ENCODE results near the gene SMPD2.

Gene SMPD2

DNA sequence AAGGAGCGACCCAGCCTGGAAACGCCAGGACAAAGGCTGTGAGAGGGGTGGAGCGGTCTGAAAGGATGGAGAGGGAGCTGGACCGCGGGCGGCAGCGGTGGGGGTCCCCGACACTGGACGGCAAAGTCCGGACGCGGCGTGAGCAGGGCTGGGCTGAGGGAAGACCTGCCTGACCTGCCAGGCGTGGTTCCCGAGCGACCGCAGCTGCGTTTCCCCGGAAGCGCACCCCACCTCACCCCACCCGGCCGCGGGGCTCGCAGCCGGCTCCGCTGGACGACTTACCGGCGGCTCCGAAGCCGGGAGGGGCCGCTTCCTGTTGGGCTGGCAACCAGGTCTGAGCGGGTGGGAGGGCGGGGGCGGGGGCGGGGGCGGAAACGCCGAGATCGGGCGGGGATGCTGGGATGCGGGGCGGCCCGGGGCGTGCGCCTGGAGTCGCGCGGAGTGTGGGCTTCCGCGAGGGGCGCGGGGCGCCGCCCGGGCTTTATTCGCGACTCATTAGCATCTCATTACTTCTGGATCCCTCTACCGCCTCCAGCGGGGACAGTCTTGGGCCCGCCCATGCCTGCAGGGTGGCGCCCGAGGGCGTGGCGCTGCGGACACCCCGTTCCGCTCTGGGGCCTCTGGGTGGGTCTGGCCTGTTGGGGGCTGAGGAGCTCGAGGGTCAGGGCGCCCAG is 15.1 kb downstream of the SMPD2 start, which contains the start of gene MICAL1:
Gene MICAL1 (minus strand): TSS at position 336 of the 674 bp plus-strand sequence. CDS start 1,576 bp downstream, outside the sequence.
- H3K23ac ChIP-seq (ENCODE audit: low read length) = peak within 1 kb of the TSS; percentile 97
- H2BK5ac ChIP-seq (ENCODE audit: low read length) = peak within 1 kb of the TSS; percentile 56
- no peaks in the 10 kb centered on the region for H3K79me2 ChIP-seq (ENCODE audit: control insufficient read depth, insufficient read depth, low read length)
- no peak within 1 kb of the TSS for H2BK120ac ChIP-seq (ENCODE audit: low read depth, low read length)
- peaks cover 2% of the 10 kb centered on the region for H3K4me1 ChIP-seq (ENCODE audit: control insufficient read depth, low read depth, low read length)
- peaks cover 4% of the 10 kb centered on the region for H3K36me3 ChIP-seq (ENCODE audit: control insufficient read depth, insufficient read depth, low read length)
- DNase-seq = peak; percentile 71
- no peaks in the 10 kb centered on the region for H3K79me1 ChIP-seq (ENCODE audit: low read length)
- H2AK5ac ChIP-seq (ENCODE audit: low read length) = no peak within 1 kb of the TSS
- peak within 1 kb of the TSS; percentile 80 for H3K4me3 ChIP-seq (ENCODE audit: low read length)
- H4K8ac ChIP-seq (ENCODE audit: low read depth, low read length) = no peak within 1 kb of the TSS
- no peak within 1 kb of the TSS for H4K5ac ChIP-seq (ENCODE audit: low read length)
- no CpG with 5 or more reads among the region's 70 CpGs for WGBS (ENCODE audit: extremely low coverage, insufficient coverage, low lambda C conversion rate)
- H3K9ac ChIP-seq (ENCODE audit: low read length) = peak within 1 kb of the TSS; percentile 84
- H2BK15ac ChIP-seq (replicated peaks; ENCODE audit: low read depth) = no peak within 1 kb of the TSS
- peak within 1 kb of the TSS; percentile 18 for H3K18ac ChIP-seq (ENCODE audit: low read length)
- peak within 1 kb of the TSS; percentile 95 for H3K56ac ChIP-seq (ENCODE audit: low read length)
- H3K27ac ChIP-seq (ENCODE audit: low read depth, low read length) = peak within 1 kb of the TSS; percentile 29
- H3K4me2 ChIP-seq (ENCODE audit: low read length) = peak within 1 kb of the TSS; percentile 74
- H3K27me3 ChIP-seq (ENCODE audit: insufficient read depth, low read length, poor library complexity) = no peaks in the 10 kb centered on the region
- peak within 1 kb of the TSS; percentile 49 for H3K4ac ChIP-seq (ENCODE audit: low read depth, low read length)

DNA sequence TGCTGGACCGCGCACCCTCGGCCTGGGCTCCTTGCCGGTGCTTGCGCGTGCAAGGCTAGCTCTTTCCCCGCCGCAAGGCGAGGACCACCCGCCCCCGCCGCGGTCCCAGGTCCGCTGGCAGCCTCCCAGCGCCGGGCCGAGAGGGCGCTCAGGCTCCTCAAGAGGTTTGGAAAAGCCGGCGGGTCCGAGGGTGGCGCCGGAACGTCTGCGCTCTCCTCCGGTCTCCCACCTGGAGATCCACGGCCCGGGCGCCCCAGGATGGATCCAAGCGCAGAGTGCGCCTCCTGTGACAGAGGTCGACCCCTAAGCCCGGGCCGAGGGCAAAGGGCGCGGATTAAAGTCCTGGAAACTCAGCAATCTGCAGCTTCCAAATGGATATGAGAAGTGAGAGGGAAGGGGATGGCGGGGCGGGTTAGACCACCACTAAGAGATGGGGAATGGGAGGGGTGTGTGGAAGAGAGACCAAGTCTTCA is 15.6 kb downstream of the SMPD2 start:
- H3K56ac ChIP-seq (ENCODE audit: low read length) = peak overlapping the region; percentile 93
- H3K18ac ChIP-seq (ENCODE audit: low read length) = peak overlapping the region; percentile 9
- H3K4me2 ChIP-seq (ENCODE audit: low read length) = peak overlapping the region; percentile 74
- H3K79me2 ChIP-seq (ENCODE audit: control insufficient read depth, insufficient read depth, low read length) = no peaks in the 10 kb centered on the region
- DNase-seq = peak; percentile 54
- H2BK5ac ChIP-seq (ENCODE audit: low read length) = peak overlapping the region; percentile 22
- H4K5ac ChIP-seq (ENCODE audit: low read length) = no peak overlapping the region
- peak overlapping the region; percentile 63 for H3K4me3 ChIP-seq (ENCODE audit: low read length)
- peak overlapping the region; percentile 78 for H3K9ac ChIP-seq (ENCODE audit: low read length)
- H3K4me1 ChIP-seq (ENCODE audit: control insufficient read depth, low read depth, low read length) = peaks cover 2% of the 10 kb centered on the region
- H2AK5ac ChIP-seq (ENCODE audit: low read length) = no peak overlapping the region
- H4K8ac ChIP-seq (ENCODE audit: low read depth, low read length) = no peak overlapping the region
- no CpG with 5 or more reads among the region's 38 CpGs for WGBS (ENCODE audit: extremely low coverage, insufficient coverage, low lambda C conversion rate)
- no peak overlapping the region for H2BK15ac ChIP-seq (replicated peaks; ENCODE audit: low read depth)
- no peaks in the 10 kb centered on the region for H3K79me1 ChIP-seq (ENCODE audit: low read length)
- peak overlapping the region; percentile 31 for H3K23ac ChIP-seq (ENCODE audit: low read length)
- H3K27ac ChIP-seq (ENCODE audit: low read depth, low read length) = peak overlapping the region; percentile 29
- H3K27me3 ChIP-seq (ENCODE audit: insufficient read depth, low read length, poor library complexity) = no peaks in the 10 kb centered on the region
- no peak overlapping the region for H2BK120ac ChIP-seq (ENCODE audit: low read depth, low read length)
- peak overlapping the region; percentile 21 for H3K4ac ChIP-seq (ENCODE audit: low read depth, low read length)
- peaks cover 4% of the 10 kb centered on the region for H3K36me3 ChIP-seq (ENCODE audit: control insufficient read depth, insufficient read depth, low read length)

DNA sequence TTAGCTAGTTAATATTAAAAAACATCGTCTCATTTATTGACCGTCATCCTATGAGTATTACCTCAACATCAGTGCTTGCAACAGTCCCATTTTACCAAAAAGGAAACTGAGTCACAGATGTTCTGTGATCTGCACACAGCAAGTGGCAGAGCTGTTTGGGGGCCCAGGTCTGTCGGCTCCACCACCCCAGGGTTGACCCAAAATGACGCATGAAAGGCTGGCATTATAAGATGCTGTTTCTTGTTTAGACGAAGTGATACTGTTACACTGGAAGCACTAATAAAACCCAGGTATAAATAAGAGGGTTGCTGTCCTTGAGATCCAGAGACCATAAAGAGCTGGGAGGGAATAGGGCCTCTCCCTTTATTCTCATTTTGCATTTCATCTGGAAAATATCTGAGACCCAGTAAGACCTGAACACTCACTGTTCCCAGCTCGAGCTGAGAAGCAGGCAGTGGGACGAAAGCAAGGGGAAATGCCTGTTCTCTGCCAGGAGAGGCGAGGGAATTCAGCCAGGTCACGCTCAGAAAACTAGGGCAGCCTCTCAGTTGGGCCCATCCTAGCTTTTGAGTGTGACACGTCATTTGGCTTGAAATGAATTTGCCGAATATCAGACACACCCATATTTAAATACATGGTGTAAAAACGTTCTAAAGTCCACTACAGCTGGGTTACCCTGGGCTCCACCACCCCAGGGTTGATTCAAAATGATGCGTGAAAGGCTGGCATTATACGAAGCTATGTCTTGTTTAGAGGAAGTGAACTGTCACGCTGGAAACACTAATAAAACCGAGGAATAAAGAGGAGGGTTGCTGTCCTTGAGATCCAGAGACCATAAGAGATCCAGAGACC is 16.4 kb downstream of the SMPD2 start:
- Histone ChIP-seq H3K27me3 (ENCODE audit: insufficient read depth, low read length, poor library complexity) (no peaks in the 10 kb centered on the region), H3K56ac (ENCODE audit: low read length) (peak overlapping the region; percentile 93), H3K79me2 (ENCODE audit: control insufficient read depth, insufficient read depth, low read length) (no peaks in the 10 kb centered on the region), H3K27ac (ENCODE audit: low read depth, low read length) (no peak overlapping the region), H4K5ac (ENCODE audit: low read length) (no peak overlapping the region), H3K4me3 (ENCODE audit: low read length) (no peak overlapping the region), H3K18ac (ENCODE audit: low read length) (no peak overlapping the region), H2BK120ac (ENCODE audit: low read depth, low read length) (no peak overlapping the region), H2BK5ac (ENCODE audit: low read length) (no peak overlapping the region), H4K8ac (ENCODE audit: low read depth, low read length) (no peak overlapping the region), H2BK15ac (replicated peaks; ENCODE audit: low read depth) (no peak overlapping the region), H2AK5ac (ENCODE audit: low read length) (no peak overlapping the region), H3K79me1 (ENCODE audit: low read length) (no peaks in the 10 kb centered on the region), H3K4ac (ENCODE audit: low read depth, low read length) (no peak overlapping the region), H3K23ac (ENCODE audit: low read length) (no peak overlapping the region), H3K4me1 (ENCODE audit: control insufficient read depth, low read depth, low read length) (peaks cover 2% of the 10 kb centered on the region), H3K9ac (ENCODE audit: low read length) (peak overlapping the region; percentile 78), H3K4me2 (ENCODE audit: low read length) (no peak overlapping the region), H3K36me3 (ENCODE audit: control insufficient read depth, insufficient read depth, low read length) (peaks cover 3% of the 10 kb centered on the region)
- WGBS (ENCODE audit: extremely low coverage, insufficient coverage, low lambda C conversion rate) = no CpG with 5 or more reads among the region's 16 CpGs
- no peak for DNase-seq

DNA sequence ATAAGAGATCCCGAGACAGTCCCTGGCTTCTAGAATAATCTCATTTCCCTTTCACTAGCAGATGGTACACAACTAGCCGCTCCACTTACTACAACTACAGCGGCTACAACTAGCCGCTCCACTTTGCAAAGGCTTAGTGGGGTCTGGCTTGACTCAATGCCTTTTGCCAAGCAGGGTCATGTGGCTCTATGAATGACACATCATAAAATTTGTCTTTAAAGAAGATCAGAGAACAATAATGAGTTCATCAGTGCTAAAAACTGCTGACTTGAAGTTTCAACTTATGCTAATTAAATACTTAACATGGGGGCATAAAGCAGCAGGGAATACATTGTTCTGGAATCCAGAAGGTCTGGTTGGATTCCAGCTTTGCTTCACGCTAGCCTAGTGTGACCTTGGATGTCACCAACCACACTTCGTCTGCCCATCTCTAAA is 17.1 kb downstream of the SMPD2 start:
- DNase-seq = no peak
- no peak overlapping the region for H2AK5ac ChIP-seq (ENCODE audit: low read length)
- H3K79me1 ChIP-seq (ENCODE audit: low read length) = no peaks in the 10 kb centered on the region
- H3K4me1 ChIP-seq (ENCODE audit: control insufficient read depth, low read depth, low read length) = peaks cover 2% of the 10 kb centered on the region
- H4K5ac ChIP-seq (ENCODE audit: low read length) = no peak overlapping the region
- no peak overlapping the region for H2BK15ac ChIP-seq (replicated peaks; ENCODE audit: low read depth)
- no peak overlapping the region for H3K4me3 ChIP-seq (ENCODE audit: low read length)
- no peak overlapping the region for H2BK120ac ChIP-seq (ENCODE audit: low read depth, low read length)
- H3K18ac ChIP-seq (ENCODE audit: low read length) = no peak overlapping the region
- no peak overlapping the region for H3K9ac ChIP-seq (ENCODE audit: low read length)
- H3K79me2 ChIP-seq (ENCODE audit: control insufficient read depth, insufficient read depth, low read length) = no peaks in the 10 kb centered on the region
- no peak overlapping the region for H3K23ac ChIP-seq (ENCODE audit: low read length)
- H3K56ac ChIP-seq (ENCODE audit: low read length) = no peak overlapping the region
- no CpG with 5 or more reads among the region's 6 CpGs for WGBS (ENCODE audit: extremely low coverage, insufficient coverage, low lambda C conversion rate)
- peaks cover 3% of the 10 kb centered on the region for H3K36me3 ChIP-seq (ENCODE audit: control insufficient read depth, insufficient read depth, low read length)
- H3K4me2 ChIP-seq (ENCODE audit: low read length) = no peak overlapping the region
- H4K8ac ChIP-seq (ENCODE audit: low read depth, low read length) = no peak overlapping the region
- no peak overlapping the region for H3K4ac ChIP-seq (ENCODE audit: low read depth, low read length)
- no peak overlapping the region for H2BK5ac ChIP-seq (ENCODE audit: low read length)
- no peaks in the 10 kb centered on the region for H3K27me3 ChIP-seq (ENCODE audit: insufficient read depth, low read length, poor library complexity)
- no peak overlapping the region for H3K27ac ChIP-seq (ENCODE audit: low read depth, low read length)

DNA sequence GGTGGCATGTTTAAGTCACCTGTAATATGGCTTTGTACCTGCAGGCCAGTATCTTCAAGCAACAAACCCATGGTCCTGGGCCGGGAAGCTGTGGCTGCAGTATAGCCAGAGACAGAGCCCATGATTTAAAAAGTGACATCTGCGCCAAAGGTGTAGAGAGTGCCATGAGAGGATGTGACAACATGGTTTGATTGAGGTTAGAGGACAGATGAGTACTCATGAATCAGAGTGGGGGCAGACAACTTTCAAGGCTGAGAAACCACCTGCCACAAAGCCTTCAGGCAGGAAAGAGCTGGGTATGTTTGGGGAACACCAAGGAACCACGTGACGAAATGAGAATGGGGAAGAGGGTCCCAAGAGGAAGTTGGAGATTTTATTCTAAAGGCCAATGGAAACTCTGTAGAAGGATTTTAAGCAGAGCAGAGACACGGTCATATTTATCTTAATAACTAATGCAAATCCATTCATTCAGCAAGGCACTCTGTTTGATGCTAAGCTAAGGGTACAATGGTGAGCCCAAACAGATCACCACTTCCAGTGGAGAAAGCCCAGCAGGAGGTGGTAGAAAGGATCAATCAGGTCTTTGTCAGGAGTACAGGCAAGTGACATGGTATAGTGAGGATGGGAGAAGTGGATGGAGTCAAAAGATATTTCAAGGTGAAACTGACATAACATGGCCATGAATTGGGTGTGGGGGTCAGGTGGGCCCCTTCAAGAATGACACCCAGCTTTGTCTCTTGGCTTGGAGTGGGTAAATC is 18.4 kb downstream of the SMPD2 start:
- no peak for DNase-seq
- Histone ChIP-seq H2AK5ac (ENCODE audit: low read length) (no peak overlapping the region), H3K23ac (ENCODE audit: low read length) (no peak overlapping the region), H3K4ac (ENCODE audit: low read depth, low read length) (no peak overlapping the region), H4K8ac (ENCODE audit: low read depth, low read length) (no peak overlapping the region), H3K9ac (ENCODE audit: low read length) (no peak overlapping the region), H3K56ac (ENCODE audit: low read length) (no peak overlapping the region), H3K79me1 (ENCODE audit: low read length) (no peaks in the 10 kb centered on the region), H3K27ac (ENCODE audit: low read depth, low read length) (no peak overlapping the region), H3K4me1 (ENCODE audit: control insufficient read depth, low read depth, low read length) (peaks cover 2% of the 10 kb centered on the region), H3K36me3 (ENCODE audit: control insufficient read depth, insufficient read depth, low read length) (peaks cover 3% of the 10 kb centered on the region), H4K5ac (ENCODE audit: low read length) (no peak overlapping the region), H2BK120ac (ENCODE audit: low read depth, low read length) (no peak overlapping the region), H3K79me2 (ENCODE audit: control insufficient read depth, insufficient read depth, low read length) (no peaks in the 10 kb centered on the region), H3K4me2 (ENCODE audit: low read length) (no peak overlapping the region), H3K27me3 (ENCODE audit: insufficient read depth, low read length, poor library complexity) (no peaks in the 10 kb centered on the region), H3K18ac (ENCODE audit: low read length) (no peak overlapping the region), H2BK5ac (ENCODE audit: low read length) (no peak overlapping the region), H2BK15ac (replicated peaks; ENCODE audit: low read depth) (no peak overlapping the region), H3K4me3 (ENCODE audit: low read length) (no peak overlapping the region)
- no CpG with 5 or more reads among the region's 5 CpGs for WGBS (ENCODE audit: extremely low coverage, insufficient coverage, low lambda C conversion rate)
